IMR-90 (cell line): ENCODE data around the gene CAST. TPM values are rescaled to one million over a fixed set of nuclear protein-coding genes. Genes with fewer than 3 reads are reported as not detected.

Experiments used
- ATAC-seq: fragments of 200-7000 bp; cut with Tn5 transposase; 2 replicates; pipeline ENCODE4 v1.9.1; 2020; ENCODE audit warnings: low read depth, mild to moderate bottlenecking, moderate library complexity
- BruUV-seq: library from RNA; stranded (reverse); fragments of 400-500 nt; replicated peaks from 2 replicates; lab custom pipeline; 2021; lab: Mats Ljungman, UMichigan
- CTCF ChIA-PET: fragments of 300-600 bp; formaldehyde crosslinking; extraction: SDS; loops from one replicate; lab custom pipeline; 2021; ENCODE audit warnings: antibody characterized with exemption; lab: Yijun Ruan, JAX
- POLR2A ChIA-PET: fragments of 300-600 bp; sonication (Branson Sonifier 250); formaldehyde crosslinking; loops from one replicate; lab custom pipeline; 2022; ENCODE audit warnings: antibody characterized with exemption; ENCODE audit not compliant: unreplicated experiment; lab: Charles Lee
- DNase-seq: peaks from one replicate; pipeline ENCODE4 v3.0.0; 2013
- H2AFZ ChIP-seq: replicated peaks from 2 replicates; pipeline ENCODE3; 2013; ENCODE audit warnings: low read length, mild to moderate bottlenecking; ENCODE audit not compliant: poor library complexity
- H2AK5ac ChIP-seq: 2 replicates; pipeline ENCODE4 v1.6.1; 2013; ENCODE audit warnings: low read depth, low read length, inconsistent platforms
- H2AK9ac ChIP-seq: replicated peaks from 2 replicates; pipeline ENCODE3; 2013; ENCODE audit warnings: mild to moderate bottlenecking, low read depth, low read length, moderate library complexity; ENCODE audit not compliant: poor library complexity
- H2BK120ac ChIP-seq: 2 replicates; pipeline ENCODE4 v1.6.1; 2013; ENCODE audit warnings: low read depth, low read length, inconsistent platforms
- H2BK15ac ChIP-seq: 3 replicates; pipeline ENCODE4 v1.6.1; 2013; ENCODE audit warnings: low read depth, low read length, inconsistent platforms
- H2BK20ac ChIP-seq: 2 replicates; pipeline ENCODE4 v1.6.1; 2013; ENCODE audit warnings: low read depth, mild to moderate bottlenecking, inconsistent platforms, low read length, moderate library complexity
- H2BK5ac ChIP-seq: 2 replicates; pipeline ENCODE4 v1.6.1; 2013; ENCODE audit warnings: mild to moderate bottlenecking, low read depth, low read length, inconsistent platforms; ENCODE audit not compliant: poor library complexity, severe bottlenecking
- H3K14ac ChIP-seq: replicated peaks from 2 replicates; pipeline ENCODE4 v1.6.1; 2013; ENCODE audit warnings: low read depth, low read length, inconsistent platforms
- H3K18ac ChIP-seq: 2 replicates; pipeline ENCODE4 v1.6.1; 2013; ENCODE audit warnings: low read depth, low read length, control low read depth
- H3K23ac ChIP-seq: 2 replicates; pipeline ENCODE4 v1.6.1; 2013; ENCODE audit warnings: low read depth, low read length, inconsistent platforms
- H3K27ac ChIP-seq: 2 replicates; pipeline ENCODE4 v1.5.1; 2013; ENCODE audit warnings: mild to moderate bottlenecking, control low read depth, low read length; ENCODE audit not compliant: insufficient read depth
- H3K27me3 ChIP-seq: 2 replicates; pipeline ENCODE4 v1.6.1; 2013; ENCODE audit warnings: low read length; ENCODE audit not compliant: control insufficient read depth, insufficient read depth
- H3K36me3 ChIP-seq: 2 replicates; pipeline ENCODE4 v1.6.1; 2013; ENCODE audit warnings: low read length, mixed read lengths; ENCODE audit not compliant: control insufficient read depth, insufficient read depth
- H3K4ac ChIP-seq: 2 replicates; pipeline ENCODE4 v1.6.1; 2013; ENCODE audit warnings: low read depth, low read length, inconsistent platforms
- H3K4me1 ChIP-seq: 2 replicates; pipeline ENCODE4 v1.6.1; 2013; ENCODE audit warnings: low read length, mixed read lengths; ENCODE audit not compliant: control insufficient read depth, insufficient read depth
- H3K4me2 ChIP-seq: 2 replicates; pipeline ENCODE4 v1.6.1; 2013; ENCODE audit warnings: low read depth, mild to moderate bottlenecking, control low read depth, low read length, moderate library complexity
- H3K4me3 ChIP-seq: 2 replicates; pipeline ENCODE4 v1.5.1; 2013; ENCODE audit warnings: low read depth, mild to moderate bottlenecking, control low read depth, low read length, moderate library complexity; ENCODE audit not compliant: insufficient read depth
- H3K56ac ChIP-seq: 2 replicates; pipeline ENCODE4 v1.6.1; 2013; ENCODE audit warnings: low read length, inconsistent platforms; ENCODE audit not compliant: insufficient read depth; ENCODE audit errors: extremely low read depth
- H3K79me1 ChIP-seq, 2 experiments: 2 replicates each; pipeline ENCODE4 v1.6.1; 2013; ENCODE audit warnings: low read length in 2 of 2, inconsistent platforms in 1 of 2, low read depth in 1 of 2
- H3K9ac ChIP-seq: 2 replicates; pipeline ENCODE4 v1.6.1; 2013; ENCODE audit warnings: low read depth, low read length, control low read depth
- H3K9me1 ChIP-seq: 2 replicates; pipeline ENCODE4 v1.6.1; 2013; ENCODE audit warnings: low read length, inconsistent platforms; ENCODE audit not compliant: insufficient read depth
- H3K9me3 ChIP-seq: 2 replicates; pipeline ENCODE4 v1.6.1; 2013; ENCODE audit warnings: low read length; ENCODE audit not compliant: control insufficient read depth, insufficient read depth
- H4K20me1 ChIP-seq: 2 replicates; pipeline ENCODE4 v1.6.1; 2013; ENCODE audit warnings: low read length, inconsistent platforms; ENCODE audit not compliant: insufficient read depth
- H4K5ac ChIP-seq: 2 replicates; pipeline ENCODE4 v1.6.1; 2013; ENCODE audit warnings: mild to moderate bottlenecking, low read depth, low read length, control low read depth
- H4K8ac ChIP-seq, 2 experiments: 2 replicates each; pipeline ENCODE4 v1.6.1; 2013; ENCODE audit warnings: low read depth in 2 of 2, low read length in 2 of 2, control low read depth in 1 of 2, inconsistent platforms in 1 of 2
- H4K91ac ChIP-seq: 2 replicates; pipeline ENCODE4 v1.6.1; 2013; ENCODE audit warnings: low read depth, low read length, inconsistent platforms; ENCODE audit not compliant: insufficient read depth
- CEBPB ChIP-seq: IDR thresholded peaks from 2 replicates; pipeline ENCODE4 v1.6.1; 2012; ENCODE audit warnings: low read depth, low read length, improper control_type of control experiment
- CHD1 ChIP-seq: IDR thresholded peaks from 2 replicates; pipeline ENCODE4 v1.6.1; 2012; ENCODE audit warnings: low read depth, low read length, improper control_type of control experiment
- FOS ChIP-seq: fragments of 150-350 bp; IDR thresholded peaks from 2 replicates; pipeline ENCODE4 v1.6.1; 2016; ENCODE audit warnings: low read depth, low read length
- NFE2L2 ChIP-seq: fragments of 150-350 bp; IDR thresholded peaks from 2 replicates; pipeline ENCODE4 v1.6.1; 2016; ENCODE audit warnings: low read depth, mild to moderate bottlenecking, low read length
- RFX5 ChIP-seq: IDR thresholded peaks from 2 replicates; pipeline ENCODE4 v1.8.0; 2012; ENCODE audit warnings: low read depth, mild to moderate bottlenecking, low read length, moderate library complexity
- WGBS, 2 experiments: methylation state at CpG; one replicate each; pipeline versions ENCODE4 v1.1.5 to v1.1.7; 2013; ENCODE audit warnings: missing lambda C conversion rate in 2 of 2; ENCODE audit not compliant: insufficient read length in 1 of 2; ENCODE audit errors: extremely low coverage in 2 of 2; 5-methylcytosine and 5-hydroxymethylcytosine counted together
- dilution Hi-C: fragments of 300-500 bp; cut with HindIII; formaldehyde crosslinking; loops from one replicate; pipeline ENCODE4 v1.14.3; 2018; ENCODE audit warnings: low sequenced_read_pairs; ENCODE audit not compliant: unreplicated experiment
- in situ Hi-C: fragments of 300-500 bp; cut with MboI; formaldehyde crosslinking; loops from 3 replicates; pipeline ENCODE4 v1.14.3; 2019; ENCODE audit warnings: low sequenced_read_pairs, inconsistent platforms, mixed read lengths
- intact Hi-C: fragments of 100-400 bp; cut with micrococcal nuclease; formaldehyde crosslinking; loops from 2 replicates; pipeline ENCODE4 v1.10.0; 2022
- polyA plus RNA-seq, 3 experiments: library from polyadenylated mRNA; depleted of rRNA; stranded (reverse); fragments of >200 nt; gene quantifications; 2 replicates each; pipeline ENCODE4 v1.2.3, GENCODE V29; 2012; ENCODE audit warnings: low replicate concordance in 1 of 3
- total RNA-seq: library from RNA; depleted of rRNA; stranded (reverse); fragments of >200 nt; gene quantifications from 2 replicates; pipeline ENCODE4 v1.2.3, GENCODE V29; 2012

The CAST gene
- total and polyA plus RNA-seq, 2 of the 4 experiments (the other 2 are of a cell fraction), result 91.3 to 128 TPM

DNA sequence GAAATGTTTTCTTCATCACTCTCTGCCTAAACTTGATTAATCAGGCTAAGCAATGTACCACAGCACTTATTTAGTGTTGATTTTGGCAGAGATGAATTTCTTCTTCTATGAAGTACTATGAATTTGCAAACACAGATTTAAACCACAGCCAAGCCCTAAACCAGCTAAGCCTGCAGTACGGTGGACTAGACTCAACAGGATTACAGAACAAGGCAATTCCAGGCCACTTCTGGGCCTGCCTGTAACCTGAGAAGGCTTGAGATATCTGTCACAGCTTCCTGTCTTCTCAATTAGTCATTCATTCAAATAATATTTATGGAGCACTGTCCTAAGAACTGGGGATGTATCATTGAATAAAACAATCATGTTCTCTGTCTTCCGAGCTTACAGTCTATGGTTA lies 32.4 kb upstream of the CAST start (continued):
- no peak for TF ChIP-seq CHD1
- TF ChIP-seq NFE2L2, result no peak
- TF ChIP-seq CEBPB, result no peak

DNA sequence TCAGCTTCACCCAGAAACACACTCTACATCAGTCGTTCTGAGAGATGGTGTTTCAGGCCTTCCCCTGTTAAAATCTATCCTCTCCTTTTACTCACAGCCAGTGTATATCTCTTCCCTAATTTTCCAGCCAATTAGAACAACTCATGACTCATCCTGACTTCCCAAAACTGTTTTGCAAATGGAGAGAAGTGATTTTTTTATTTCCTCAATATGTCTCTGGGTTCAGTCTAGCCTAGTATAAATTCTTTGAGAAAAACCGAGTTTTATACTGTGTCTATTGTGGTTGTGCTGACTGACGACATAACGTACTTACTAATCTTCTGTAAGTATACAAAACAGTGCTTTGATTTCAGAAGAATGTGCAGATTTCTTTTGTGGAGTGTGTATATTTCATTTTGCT lies 28.4 kb upstream of the CAST start:
- Histone ChIP-seq H2AK9ac (no peak overlapping the region), H2BK20ac (0 out of 2 replicates have a peak overlapping the region, but pooled peaks have one; percentile 30), H2BK5ac (peak overlapping the region; percentile 85), H3K18ac (peak overlapping the region; percentile 74; the same call in 1 of the 2 replicates), H4K5ac (peak overlapping the region; percentile 53; the same call in 1 of the 2 replicates), H3K36me3 (no peaks in the 10 kb centered on the region), H3K56ac (no peak overlapping the region), H2AFZ (no peak overlapping the region), H2BK120ac (peak overlapping the region; percentile 48; the same call in 1 of the 2 replicates), H3K4me2 (peak overlapping the region; percentile 77; the same call in 1 of the 2 replicates), H3K9me3 (no peaks in the 10 kb centered on the region), H4K91ac (peak overlapping the region; percentile 45), H3K27me3 (no peaks in the 10 kb centered on the region), H3K9ac (no peak overlapping the region), H3K79me1 (no peaks in the 10 kb centered on the region), H3K4me3 (no peak overlapping the region), H3K23ac (no peak overlapping the region), H3K9me1 (no peaks in the 10 kb centered on the region), H3K14ac (peak overlapping the region; percentile 71), H3K4ac (no peak overlapping the region), H4K20me1 (no peaks in the 10 kb centered on the region), H3K4me1 (peaks cover 13% of the 10 kb centered on the region), H4K8ac (peak overlapping the region in 1 of 2 experiments; percentile 7; a peak in 2 of 4 replicates), H3K27ac (peak overlapping the region; percentile 58; the same call in 1 of the 2 replicates), H2AK5ac (no peak overlapping the region), H2BK15ac (peak overlapping the region; percentile 71; the same call in 2 of the 3 replicates)
- ATAC-seq (peak; percentile 56), DNase-seq (peak; percentile 71)
- no CpG with 5 or more reads among the region's 4 CpGs for WGBS, 2 experiments
- in situ Hi-C loops (no loop called here), dilution Hi-C loops (no loop called here), intact Hi-C loops (no loop called here)
- BruUV-seq, result no TSS peak
- ChIA-PET POLR2A (no interaction called here), CTCF (no interaction called here)
- TF ChIP-seq FOS (peak; percentile 21; the same call in 1 of the 2 replicates), RFX5 (no peak)
